ENCODE data around the gene MRGPRF. TPM values are rescaled to one million over a fixed set of nuclear protein-coding genes. Genes with fewer than 3 reads are reported as not detected.

MRGPRF gene
- polyA plus RNA-seq, 1 donor from 2014 or later, result not detected

DNA sequence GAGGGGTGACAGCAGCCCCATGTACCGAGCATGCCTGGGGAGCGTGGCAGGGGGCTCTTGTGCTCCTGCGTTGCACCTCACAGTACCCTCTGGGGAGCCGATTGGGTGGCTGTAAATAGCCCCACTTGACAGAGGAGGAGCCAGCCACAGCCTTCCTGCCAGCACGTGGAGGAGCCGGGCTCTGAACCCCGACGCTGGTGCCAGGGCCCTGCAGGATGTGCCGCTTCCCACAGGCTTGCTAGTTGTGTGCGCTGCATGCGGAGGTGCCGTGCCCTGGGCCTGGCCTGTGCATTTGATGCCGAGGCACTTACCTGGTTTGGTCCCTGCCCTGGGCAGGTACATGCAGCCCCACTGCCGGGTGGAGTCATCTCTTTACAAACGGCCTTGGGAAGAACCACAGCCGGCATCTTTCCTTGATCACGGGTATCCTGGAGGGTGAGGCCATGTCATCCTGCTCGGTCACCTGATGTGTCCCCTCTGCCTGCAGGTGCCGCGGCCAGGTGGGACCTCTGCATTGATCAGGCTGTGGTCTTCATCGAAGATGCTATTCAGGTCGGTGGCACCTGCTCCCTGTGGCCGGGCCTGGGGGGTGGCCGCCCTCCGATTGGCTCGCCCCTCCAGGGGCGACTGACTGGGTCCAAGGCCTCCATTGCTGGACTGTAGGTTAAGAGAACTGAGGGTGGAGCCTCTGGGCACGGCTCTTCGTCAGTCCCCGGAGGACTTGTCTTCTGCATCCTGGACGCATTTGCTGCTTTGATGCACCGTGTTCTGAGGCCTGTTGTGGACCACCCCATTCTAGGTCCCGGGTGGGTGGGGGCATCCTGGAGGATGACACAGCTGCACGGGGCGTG, 40.7 kb upstream of the MRGPRF start:
- Mint-ChIP-seq H3K27ac (peak overlapping the region; percentile 77 to 92 (median 87)), H3K4me1 (peaks cover 24 to 42% (median 36%) of the 10 kb centered on the region in 3 donors), H3K36me3 (peaks cover 2% of the 10 kb centered on the region), H3K4me3 (peak overlapping the region in 3 of 4 donors; percentile 25 to 45 (median 33)), H3K9me3 (no peaks in the 10 kb centered on the region), H3K27me3 (peaks cover 3% of the 10 kb centered on the region)

DNA sequence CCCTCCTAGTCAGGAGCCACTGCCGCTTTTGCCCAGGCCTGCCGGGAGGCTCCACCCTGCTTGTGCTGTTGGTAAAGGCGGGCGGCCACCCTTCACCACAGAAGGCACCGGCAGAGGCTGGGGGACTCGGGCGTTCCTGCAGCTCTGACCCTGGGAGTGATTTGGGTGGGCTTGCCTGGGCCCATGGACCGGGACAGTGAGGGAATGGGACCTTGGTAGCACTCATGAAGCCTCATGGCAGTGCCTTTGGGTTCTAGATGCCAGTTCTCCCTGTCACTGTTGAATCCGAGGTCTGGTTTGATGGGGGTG, 40.1 kb upstream of the MRGPRF start:
- peak overlapping the region in 2 of 3 donors; percentile 16 to 77 for H3K27ac Mint-ChIP-seq
- H3K4me1 Mint-ChIP-seq, result peaks cover 29 to 46% (median 39%) of the 10 kb centered on the region in 3 donors
- H3K27me3 Mint-ChIP-seq, result peaks cover 3% of the 10 kb centered on the region
- H3K9me3 Mint-ChIP-seq, result no peaks in the 10 kb centered on the region
- H3K36me3 Mint-ChIP-seq, result peaks cover 2% of the 10 kb centered on the region
- peak overlapping the region in 2 of 4 donors; percentile 21 to 25 for H3K4me3 Mint-ChIP-seq

DNA sequence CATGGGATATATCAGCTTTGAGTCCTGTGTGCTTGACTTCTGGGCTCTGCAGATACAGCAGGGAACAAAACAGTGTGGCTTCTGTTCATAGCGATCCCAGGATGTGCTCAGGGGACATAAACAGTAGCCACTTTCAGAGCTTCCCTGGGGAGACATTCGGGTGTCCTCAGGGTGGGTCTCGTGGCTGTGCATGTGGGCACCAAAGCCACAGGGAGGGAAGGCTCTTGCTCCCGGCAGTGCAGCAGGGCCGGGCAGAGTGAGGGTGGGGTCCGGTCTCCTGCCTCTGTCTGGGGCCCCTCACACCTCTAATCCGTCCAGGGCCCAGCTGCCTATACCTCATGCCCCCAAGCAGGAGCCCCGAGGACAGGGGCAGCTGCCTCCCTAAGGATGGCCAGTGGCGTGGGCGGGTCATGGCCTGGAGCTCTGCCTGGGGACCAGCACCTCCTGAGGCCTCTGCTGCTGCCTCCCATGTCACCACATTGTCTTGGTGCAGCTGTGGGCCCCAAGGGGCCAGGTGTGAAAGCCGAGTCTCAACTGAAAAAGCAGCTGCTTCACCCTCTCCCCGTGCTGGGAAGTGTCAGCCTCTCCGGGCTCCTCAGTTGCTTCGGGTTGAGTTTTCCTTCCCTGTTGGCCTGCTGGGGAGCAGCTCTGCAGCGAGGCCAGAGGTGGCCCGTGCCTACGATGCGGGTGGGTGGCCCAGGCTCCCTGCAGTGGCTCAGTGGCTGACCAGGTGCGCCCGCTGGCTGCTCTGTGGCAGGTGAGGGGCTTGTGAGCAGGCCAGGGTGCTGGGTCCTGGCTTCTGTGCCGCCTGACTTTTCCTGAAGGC, 39.5 kb upstream of the MRGPRF start:
- no peaks in the 10 kb centered on the region for H3K9me3 Mint-ChIP-seq
- peaks cover 2% of the 10 kb centered on the region for H3K36me3 Mint-ChIP-seq
- peaks cover 29 to 48% (median 39%) of the 10 kb centered on the region in 3 donors for H3K4me1 Mint-ChIP-seq
- H3K4me3 Mint-ChIP-seq, result peak overlapping the region; percentile 25 to 87 (median 82)
- peak overlapping the region; percentile 73 to 97 (median 88) for H3K27ac Mint-ChIP-seq
- H3K27me3 Mint-ChIP-seq, result peaks cover 3% of the 10 kb centered on the region

DNA sequence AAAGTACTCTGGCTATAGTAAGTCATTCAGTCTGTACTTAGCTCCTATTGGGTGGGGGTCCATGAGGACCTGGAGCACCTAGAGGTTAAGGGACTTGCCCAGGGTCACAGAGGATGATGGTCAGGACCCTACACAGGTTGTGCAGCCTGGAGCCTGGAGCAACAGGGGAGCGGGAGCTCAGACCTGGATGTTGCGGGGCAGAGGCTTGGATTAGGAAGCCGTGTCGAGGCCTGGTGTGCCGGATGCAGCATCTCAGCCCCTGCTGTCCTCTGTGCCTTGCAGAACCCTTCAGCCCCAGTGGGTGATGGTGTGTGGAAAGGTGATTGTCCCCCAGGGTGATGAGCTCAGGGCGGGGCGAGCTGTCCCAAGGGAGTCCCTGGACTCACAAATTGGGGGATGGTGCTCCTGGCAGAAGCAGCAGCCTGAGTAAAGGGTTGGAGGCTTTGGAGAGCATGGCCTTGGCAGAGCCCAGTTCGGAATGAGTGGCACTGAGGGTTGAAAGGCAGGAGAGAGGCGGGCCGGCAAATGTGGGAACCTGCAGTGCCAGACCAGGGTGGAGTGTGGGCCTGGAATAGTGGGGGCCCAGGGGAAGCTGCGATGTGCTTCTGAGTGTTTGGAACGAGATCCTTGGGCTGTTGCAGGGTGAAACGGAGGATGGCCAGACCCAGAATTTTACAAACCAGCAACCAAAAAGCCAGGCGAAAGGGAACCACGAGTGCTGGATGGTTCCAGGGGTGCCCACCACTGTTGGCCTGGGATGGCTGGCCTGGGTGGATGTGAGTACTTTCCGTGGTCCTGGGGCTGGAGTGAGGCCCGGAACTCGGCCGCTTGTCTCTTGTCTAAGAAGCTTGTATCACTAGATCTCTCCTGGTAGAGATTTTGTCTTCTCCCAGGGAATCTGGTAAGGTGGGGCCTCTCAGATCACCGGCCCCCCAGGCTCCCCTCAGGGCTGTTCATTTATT, 38.6 kb upstream of the MRGPRF start:
- peaks cover 2% of the 10 kb centered on the region for H3K36me3 Mint-ChIP-seq
- H3K9me3 Mint-ChIP-seq, result no peaks in the 10 kb centered on the region
- peaks cover 3% of the 10 kb centered on the region for H3K27me3 Mint-ChIP-seq
- peak overlapping the region; percentile 34 to 91 (median 82) for H3K4me3 Mint-ChIP-seq
- H3K4me1 Mint-ChIP-seq, result peaks cover 29 to 43% (median 39%) of the 10 kb centered on the region in 3 donors
- H3K27ac Mint-ChIP-seq, result peak overlapping the region; percentile 53 to 97 (median 88)

DNA sequence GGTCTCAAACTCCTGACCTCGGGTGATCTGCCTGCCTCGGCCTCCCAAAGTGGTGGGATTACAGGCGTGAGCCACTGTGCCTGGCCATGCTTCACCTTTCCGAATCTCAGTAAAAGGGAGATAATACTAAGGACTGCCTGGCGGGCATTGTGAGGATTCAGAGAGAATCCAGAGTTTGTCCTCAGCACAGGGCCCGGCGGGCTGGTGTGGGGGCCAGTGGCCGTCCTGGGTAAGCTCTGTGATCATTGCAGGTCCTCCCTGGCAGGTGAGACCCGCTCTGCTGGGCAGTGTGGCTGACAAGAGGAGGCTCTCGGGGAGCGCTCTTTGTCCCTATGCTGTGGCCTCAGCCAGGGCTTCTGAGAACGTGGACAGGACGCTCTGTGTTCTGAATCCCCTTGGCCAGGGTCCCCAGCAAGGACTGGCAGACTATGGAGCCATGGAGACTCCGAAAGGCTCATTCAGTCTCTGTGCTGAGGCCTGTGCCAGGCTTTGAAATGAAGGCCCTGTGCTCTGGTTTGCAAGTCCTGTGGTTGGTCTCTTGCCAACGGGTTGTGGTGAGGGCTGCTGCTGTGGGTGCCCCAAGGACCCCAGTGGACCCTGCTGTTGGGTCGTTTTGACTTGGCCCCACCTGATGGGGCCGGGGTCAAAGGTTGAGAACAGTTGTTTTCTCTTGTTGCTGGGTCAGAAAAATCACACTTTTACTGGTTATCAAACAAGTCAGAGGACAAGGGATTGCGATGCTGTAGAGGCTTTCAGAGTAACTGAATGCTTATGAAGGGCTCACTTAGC, 37.7 kb upstream of the MRGPRF start:
- peak overlapping the region in 2 of 3 donors; percentile 88 to 97 for H3K27ac Mint-ChIP-seq
- peak overlapping the region; percentile 81 to 91 (median 82) for H3K4me3 Mint-ChIP-seq
- H3K27me3 Mint-ChIP-seq, result peaks cover 5% of the 10 kb centered on the region
- peaks cover 24 to 37% (median 33%) of the 10 kb centered on the region in 3 donors for H3K4me1 Mint-ChIP-seq
- H3K36me3 Mint-ChIP-seq, result peaks cover 2% of the 10 kb centered on the region
- H3K9me3 Mint-ChIP-seq, result no peaks in the 10 kb centered on the region

DNA sequence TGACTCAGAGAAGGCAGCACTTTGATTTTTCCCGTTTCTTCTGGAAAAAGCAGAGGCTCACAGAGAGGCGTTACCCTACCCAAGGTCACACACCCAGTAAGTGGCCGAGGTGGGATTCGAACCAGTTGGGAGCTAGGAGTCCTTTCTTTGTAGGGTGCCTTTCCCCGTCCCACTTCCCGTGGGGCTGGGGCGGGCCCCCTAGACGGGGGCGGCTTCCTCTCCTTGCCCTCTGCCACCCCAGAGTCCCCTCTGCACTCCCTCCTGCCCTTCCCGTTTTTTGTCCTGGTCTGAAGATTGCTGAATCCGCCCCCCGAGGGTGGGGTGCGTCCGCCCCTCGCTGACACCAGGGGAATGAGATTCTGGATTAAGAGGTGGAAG, 36.4 kb upstream of the MRGPRF start:
- Mint-ChIP-seq H3K36me3 (no peaks in the 10 kb centered on the region), H3K9me3 (no peaks in the 10 kb centered on the region), H3K27ac (peak overlapping the region; percentile 71 to 97 (median 91)), H3K4me3 (peak overlapping the region; percentile 81 to 91 (median 85)), H3K4me1 (peaks cover 24 to 30% (median 28%) of the 10 kb centered on the region in 3 donors), H3K27me3 (peaks cover 8% of the 10 kb centered on the region)

DNA sequence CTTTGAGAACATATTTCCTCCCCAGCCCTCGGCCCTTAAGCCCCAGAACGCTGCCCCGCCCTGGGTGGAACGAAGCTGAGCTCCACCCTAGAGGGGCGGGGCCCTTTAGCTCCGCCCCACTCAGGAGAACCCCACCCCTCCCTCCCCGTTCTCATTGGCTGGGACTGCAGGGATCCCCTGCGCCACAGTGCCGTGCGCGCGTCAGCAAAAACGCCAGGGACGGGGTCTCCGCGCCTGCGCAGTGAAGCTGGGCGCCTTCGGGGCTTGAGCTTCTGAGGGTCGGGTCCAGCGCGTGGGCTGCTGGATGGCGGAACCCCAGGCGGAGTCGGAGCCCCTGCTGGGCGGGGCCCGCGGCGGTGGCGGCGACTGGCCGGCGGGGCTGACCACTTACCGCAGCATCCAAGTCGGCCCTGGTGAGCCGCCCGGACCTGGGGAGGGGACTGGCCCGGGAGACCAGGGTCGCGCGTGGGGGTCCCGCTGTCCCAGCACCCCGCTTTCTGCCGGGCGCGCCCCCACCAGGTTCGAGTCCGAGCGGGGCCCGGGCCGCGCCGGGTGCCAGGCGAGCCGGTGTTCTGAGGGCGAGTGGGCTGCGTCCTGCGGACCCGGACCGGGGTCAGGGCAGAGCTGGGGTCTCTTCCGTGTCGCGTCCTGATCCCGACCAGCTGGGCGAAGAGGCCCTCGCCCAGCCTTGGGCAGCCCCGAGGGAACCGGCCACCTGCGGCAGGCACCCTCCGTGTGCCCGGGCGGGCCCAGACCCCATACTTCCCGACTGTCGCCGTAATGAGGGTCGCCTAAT, 35.8 kb upstream of the MRGPRF start, which contains the start of gene TPCN2:
Gene TPCN2, plus strand, starts transcription at position 239 of the 796 bp plus-strand sequence. Its CDS starts 66 bp downstream, at position 305.
- H3K36me3 Mint-ChIP-seq, result no peaks in the 10 kb centered on the region
- H3K4me1 Mint-ChIP-seq, result peaks cover 24 to 31% (median 29%) of the 10 kb centered on the region in 3 donors
- H3K4me3 Mint-ChIP-seq, result peak within 1 kb of the TSS; percentile 81 to 92 (median 91)
- H3K27ac Mint-ChIP-seq, result peak within 1 kb of the TSS; percentile 86 to 97 (median 91)
- peaks cover 12% of the 10 kb centered on the region for H3K27me3 Mint-ChIP-seq
- H3K9me3 Mint-ChIP-seq, result no peaks in the 10 kb centered on the region

DNA sequence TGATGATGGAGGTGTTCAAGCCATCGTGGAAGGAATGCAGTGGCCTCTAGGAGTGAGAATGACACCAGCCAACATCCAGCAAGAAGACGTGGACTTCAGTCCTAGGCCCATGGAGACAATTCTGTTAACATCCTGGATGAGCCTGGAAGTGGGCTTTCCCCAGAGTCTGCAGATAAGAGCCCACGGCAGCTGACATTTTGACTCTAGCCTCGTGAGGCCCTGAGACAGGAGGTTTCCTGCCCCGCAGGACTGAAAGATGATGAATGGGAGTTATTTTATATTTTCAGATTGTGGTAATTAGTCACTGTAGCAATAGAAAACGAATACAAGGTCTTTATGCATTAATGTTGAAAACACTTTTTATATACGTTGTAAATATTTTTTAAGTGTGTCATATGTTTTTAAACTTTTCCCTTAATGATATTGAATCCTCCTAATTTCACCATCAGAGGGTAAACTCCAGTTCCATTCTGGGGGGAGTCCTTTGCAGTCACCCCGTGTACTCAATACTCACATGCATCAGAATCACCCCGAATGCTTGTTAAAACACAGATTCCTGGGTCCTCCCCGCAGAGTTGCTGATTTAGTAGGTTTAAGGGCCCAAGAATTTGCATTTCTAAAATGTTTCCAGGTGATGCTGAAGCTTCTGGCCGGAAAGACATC, 35.1 kb upstream of the MRGPRF start:
- Mint-ChIP-seq H3K4me3 (peak overlapping the region; percentile 81 to 92 (median 88)), H3K36me3 (no peaks in the 10 kb centered on the region), H3K27me3 (peaks cover 13% of the 10 kb centered on the region), H3K27ac (peak overlapping the region; percentile 86 to 97 (median 87)), H3K9me3 (no peaks in the 10 kb centered on the region), H3K4me1 (peaks cover 24 to 28% (median 26%) of the 10 kb centered on the region in 3 donors)

DNA sequence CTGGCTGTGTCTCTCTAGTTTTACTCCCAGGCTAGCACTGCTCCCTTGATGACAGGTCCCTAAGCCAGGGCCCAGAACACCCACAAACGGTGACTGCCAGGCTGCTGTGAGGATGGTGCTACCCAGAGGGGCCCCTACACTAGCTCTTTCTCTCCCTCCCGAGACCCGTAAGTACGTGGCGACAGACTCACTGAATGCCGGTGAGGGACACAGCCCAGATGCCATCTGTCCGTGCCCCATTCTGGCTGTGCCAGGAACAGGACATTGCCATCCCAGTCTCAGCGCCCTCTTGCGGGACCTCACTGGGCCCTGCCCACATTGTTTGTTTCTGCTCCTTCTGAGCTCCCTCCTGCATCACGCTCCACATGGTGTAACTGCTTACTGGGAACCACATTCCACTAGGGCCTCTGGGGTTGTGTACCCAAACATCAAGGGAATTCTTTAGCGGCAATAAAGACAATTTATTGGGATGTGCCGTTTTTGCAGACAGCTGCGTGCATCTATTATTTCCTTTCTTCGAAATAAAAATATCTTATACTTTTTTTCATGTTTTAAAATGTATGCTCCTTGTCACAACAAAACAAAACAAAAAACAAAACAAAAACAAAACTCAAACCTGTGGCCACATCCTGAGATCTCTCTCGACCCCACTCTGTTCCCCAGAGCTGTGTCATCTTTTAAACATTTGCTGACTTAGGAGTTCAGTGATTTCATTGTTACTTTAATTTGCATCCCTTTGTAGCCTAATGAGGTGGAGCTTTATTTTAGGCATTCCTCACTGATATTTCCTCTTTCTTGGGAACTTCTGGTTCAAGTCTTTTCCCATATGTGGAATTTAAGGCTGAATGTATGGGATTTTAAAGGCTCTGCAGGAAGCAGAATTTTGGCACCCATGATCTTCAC, 31.3 kb upstream of the MRGPRF start:
- Mint-ChIP-seq H3K4me3 (peak overlapping the region in 1 of 4 donors; percentile 69), H3K27ac (peak overlapping the region in 2 of 3 donors; percentile 22 to 43), H3K4me1 (peaks cover 6 to 8% (median 6%) of the 10 kb centered on the region in 3 donors), H3K27me3 (peaks cover 13% of the 10 kb centered on the region), H3K36me3 (no peaks in the 10 kb centered on the region), H3K9me3 (no peaks in the 10 kb centered on the region)

DNA sequence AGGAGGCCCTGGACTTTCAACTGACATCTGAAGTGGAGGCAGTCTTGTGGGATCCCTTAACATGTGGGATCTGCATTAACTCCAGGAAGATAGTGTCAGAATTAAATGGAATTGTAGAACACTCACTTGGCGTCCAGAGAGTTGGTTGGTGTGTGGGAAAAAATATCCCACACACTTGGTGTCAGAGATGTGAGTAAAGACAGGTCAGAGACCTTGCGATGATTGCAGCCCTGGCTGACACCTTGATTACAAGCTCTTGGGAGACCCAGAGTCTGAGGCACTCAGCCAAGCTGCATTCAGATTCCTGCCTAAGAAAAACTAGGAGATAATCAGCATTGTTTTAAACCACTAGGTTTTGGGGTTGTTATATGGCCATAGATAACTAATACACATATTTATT, 28.5 kb upstream of the MRGPRF start:
- Mint-ChIP-seq H3K9me3 (no peaks in the 10 kb centered on the region), H3K4me1 (peaks cover 0 to 3% (median 3%) of the 10 kb centered on the region in 3 donors), H3K27ac (no peak overlapping the region), H3K27me3 (peaks cover 13% of the 10 kb centered on the region), H3K36me3 (no peaks in the 10 kb centered on the region), H3K4me3 (no peak overlapping the region)

DNA sequence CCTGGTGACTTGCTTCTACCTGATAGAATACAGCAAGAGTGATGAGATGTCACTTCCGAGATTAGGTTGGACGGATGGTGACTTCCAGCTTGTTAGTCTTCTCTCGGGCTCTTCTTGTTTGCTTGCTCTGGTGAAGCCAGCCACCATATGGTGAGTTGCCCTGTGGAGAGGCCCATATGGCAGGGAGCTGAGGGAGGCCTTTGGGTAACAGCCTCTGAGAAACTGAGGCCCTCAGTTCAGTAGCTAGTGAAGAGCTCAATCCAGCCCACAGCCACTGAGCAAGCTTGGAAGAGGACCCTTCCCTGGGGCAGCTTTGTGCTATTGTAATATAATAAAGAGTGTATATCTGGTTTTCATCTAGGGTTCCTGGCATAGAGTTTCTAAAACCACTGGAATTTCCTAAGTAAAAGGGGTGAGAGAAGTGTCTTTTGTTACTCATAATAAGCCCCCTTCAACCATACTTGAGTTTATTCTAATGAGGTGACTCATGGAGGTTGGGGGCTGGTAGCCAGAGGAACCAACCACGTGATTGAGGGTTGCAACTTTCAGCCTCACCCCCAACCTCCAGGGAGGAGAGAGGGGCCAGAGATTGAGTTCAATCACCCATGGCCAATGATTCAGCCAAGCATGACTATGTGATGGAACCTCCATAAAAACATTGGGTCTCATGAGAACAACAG, 27.7 kb upstream of the MRGPRF start:
- Mint-ChIP-seq H3K4me1 (peaks cover 0 to 3% (median 3%) of the 10 kb centered on the region in 3 donors), H3K27me3 (peaks cover 12% of the 10 kb centered on the region), H3K36me3 (no peaks in the 10 kb centered on the region), H3K9me3 (no peaks in the 10 kb centered on the region), H3K27ac (peak overlapping the region in 1 of 3 donors; percentile 23), H3K4me3 (no peak overlapping the region)
